ENCODE data around the gene C2orf92. TPM values are rescaled to one million over a fixed set of nuclear protein-coding genes. Genes with fewer than 3 reads are reported as not detected.
"Not testable (repeated sequence)": the region's sequence is repeated elsewhere in the genome, so short reads cannot be mapped to it uniquely, and the experiment has no call there.

The C2orf92 gene
- total RNA-seq, 3 donors from 2014 or later (not counting 1 experiment from before 2014, with no cell fraction given): 13.4 to 20.9 (median 16.1) TPM

DNA sequence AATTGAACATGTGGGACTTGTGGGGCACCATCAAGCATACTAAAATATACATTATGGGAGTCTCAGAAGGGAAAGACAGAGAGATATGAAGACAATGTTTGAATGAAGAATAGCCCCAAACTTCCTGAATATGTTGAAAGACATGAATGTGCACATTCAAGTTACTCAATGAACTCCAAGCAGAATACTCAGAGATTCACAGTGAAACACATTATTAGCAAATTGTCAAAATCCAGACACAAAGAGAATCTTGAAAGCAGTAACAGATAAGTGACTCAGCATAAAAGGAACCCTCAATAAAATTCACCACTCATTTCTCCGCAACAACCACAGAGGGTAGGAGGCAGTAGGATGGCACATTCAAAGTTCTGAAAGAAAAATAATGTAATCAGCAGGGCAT, 8.8 kb downstream of the C2orf92 start:
- Mint-ChIP-seq H3K9me3 (no peaks in the 10 kb centered on the region), H3K4me3 (no peak overlapping the region), H3K27me3 (ENCODE audit: low read depth in 2 of 2) (peaks cover 6 to 29% of the 10 kb centered on the region in 2 donors), H3K27ac (no peak overlapping the region), H3K36me3 (no peaks in the 10 kb centered on the region), H3K4me1 (no peaks in the 10 kb centered on the region)
- H3K4me1 ChIP-seq (ENCODE audit: control insufficient read depth, insufficient read depth, low read length): no peaks in the 10 kb centered on the region
- ATAC-seq (no peak), DNase-seq (no peak)
- H3K27ac ChIP-seq (ENCODE audit: low read length): no peak overlapping the region
- no peaks in the 10 kb centered on the region for H3K9me3 ChIP-seq (ENCODE audit: control insufficient read depth, insufficient read depth, low read length)
- H3K4me3 ChIP-seq (ENCODE audit: low read length): no peak overlapping the region
- no peaks in the 10 kb centered on the region for H3K27me3 ChIP-seq (ENCODE audit: control insufficient read depth, insufficient read depth, low read length)
- H3K36me3 ChIP-seq (ENCODE audit: control insufficient read depth, insufficient read depth, low read length): no peaks in the 10 kb centered on the region
- 80% methylated on average over 1 of the region's 1 CpG for WGBS (ENCODE audit: insufficient coverage)
- intact Hi-C loops (cut with micrococcal nuclease): no loop called here
- no peak for TF ChIP-seq CTCF (IDR thresholded peaks at IDR 0.05)

- H3K27ac Mint-ChIP-seq; DNase-seq; H3K9me3 Mint-ChIP-seq; H3K4me3 ChIP-seq (ENCODE audit: low read length); ATAC-seq; intact Hi-C loops (cut with micrococcal nuclease); H3K4me3 Mint-ChIP-seq; H3K27me3 ChIP-seq (ENCODE audit: control insufficient read depth, insufficient read depth, low read length); H3K4me1 Mint-ChIP-seq; H3K4me1 ChIP-seq (ENCODE audit: control insufficient read depth, insufficient read depth, low read length); H3K27me3 Mint-ChIP-seq (ENCODE audit: low read depth in 2 of 2); H3K27ac ChIP-seq (ENCODE audit: low read length); H3K9me3 ChIP-seq (ENCODE audit: control insufficient read depth, insufficient read depth, low read length); H3K36me3 Mint-ChIP-seq; H3K36me3 ChIP-seq (ENCODE audit: control insufficient read depth, insufficient read depth, low read length): not testable (repeated sequence)
- 93% methylated on average over 1 of the region's 3 CpGs for WGBS (ENCODE audit: insufficient coverage)
These were observed 17.7 kb downstream of the C2orf92 start for GRCh38 chr2:97687235-97687634.

- Mint-ChIP-seq H3K9me3 (no peaks in the 10 kb centered on the region), H3K4me3 (no peak overlapping the region), H3K27ac (no peak overlapping the region), H3K4me1 (no peaks in the 10 kb centered on the region), H3K36me3 (no peaks in the 10 kb centered on the region), H3K27me3 (ENCODE audit: low read depth in 2 of 2) (no peaks in the 10 kb centered on the region)
- H3K36me3 ChIP-seq (ENCODE audit: control insufficient read depth, insufficient read depth, low read length): no peaks in the 10 kb centered on the region
- H3K4me3 ChIP-seq (ENCODE audit: low read length): no peak overlapping the region
- no peaks in the 10 kb centered on the region for H3K27me3 ChIP-seq (ENCODE audit: control insufficient read depth, insufficient read depth, low read length)
- no peak for TF ChIP-seq CTCF (IDR thresholded peaks at IDR 0.05)
- no peaks in the 10 kb centered on the region for H3K9me3 ChIP-seq (ENCODE audit: control insufficient read depth, insufficient read depth, low read length)
- DNase-seq (no peak), ATAC-seq (no peak)
- H3K27ac ChIP-seq (ENCODE audit: low read length): no peak overlapping the region
- 81% methylated on average over 10 of the region's 11 CpGs for WGBS (ENCODE audit: insufficient coverage)
- intact Hi-C loops (cut with micrococcal nuclease): no loop called here
- H3K4me1 ChIP-seq (ENCODE audit: control insufficient read depth, insufficient read depth, low read length): peaks cover 7% of the 10 kb centered on the region
These were observed 18.7 kb downstream of the C2orf92 start for GRCh38 chr2:97688062-97688827.

DNA sequence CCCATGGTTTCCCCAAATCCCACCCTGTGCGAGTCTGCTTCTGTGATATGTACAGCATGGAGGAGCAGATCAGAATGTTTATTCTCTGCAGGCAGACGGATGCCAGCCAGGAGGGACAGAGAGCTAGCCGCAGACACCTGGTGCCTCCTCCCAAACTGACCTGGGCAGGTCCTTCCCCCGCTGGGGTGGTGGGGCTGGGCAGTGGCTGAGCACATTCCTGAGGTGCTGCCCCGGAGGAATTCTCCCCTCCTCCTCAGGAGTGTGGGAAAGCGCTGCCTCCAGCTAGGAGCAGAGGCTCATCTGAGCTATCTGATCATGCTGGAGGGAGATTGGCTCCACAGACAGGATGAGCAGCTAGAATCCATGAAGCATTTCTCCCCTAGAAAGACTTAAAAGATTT, 21.7 kb downstream of the C2orf92 start:
- H3K36me3 Mint-ChIP-seq: no peaks in the 10 kb centered on the region

More for the DNA sequence above, 21.7 kb downstream of the C2orf92 start:
- H3K27ac Mint-ChIP-seq: no peak overlapping the region
- no peaks in the 10 kb centered on the region for H3K4me1 Mint-ChIP-seq
- no peaks in the 10 kb centered on the region for H3K9me3 Mint-ChIP-seq
- no peak overlapping the region for H3K4me3 Mint-ChIP-seq
- no peaks in the 10 kb centered on the region for H3K27me3 Mint-ChIP-seq (ENCODE audit: low read depth in 2 of 2)
- intact Hi-C loops (cut with micrococcal nuclease): no loop called here
- DNase-seq: no peak
- Histone ChIP-seq H3K4me1 (ENCODE audit: control insufficient read depth, insufficient read depth, low read length) (peaks cover 7% of the 10 kb centered on the region), H3K36me3 (ENCODE audit: control insufficient read depth, insufficient read depth, low read length) (no peaks in the 10 kb centered on the region), H3K4me3 (ENCODE audit: low read length) (no peak overlapping the region), H3K27ac (ENCODE audit: low read length) (no peak overlapping the region), H3K9me3 (ENCODE audit: control insufficient read depth, insufficient read depth, low read length) (no peaks in the 10 kb centered on the region), H3K27me3 (ENCODE audit: control insufficient read depth, insufficient read depth, low read length) (no peaks in the 10 kb centered on the region)
- 95% methylated on average over 6 of the region's 6 CpGs for WGBS (ENCODE audit: insufficient coverage)
- TF ChIP-seq CTCF (IDR thresholded peaks at IDR 0.05): no peak
- ATAC-seq: no peak

Measured in natural killer cell (primary cell).